GM18526 (cell line): ENCODE results near the gene RNF225.

ENCODE experiments used
- POLR2A ChIP-seq: IDR thresholded peaks from 3 replicates; pipeline ENCODE4 v1.6.1; 2011; ENCODE audit not compliant: insufficient read length; ENCODE audit errors: extremely low read depth

RNF225 gene

GRCh38 chr19:58355908-58356765, 39.3 kb upstream of the RNF225 start:
- TF ChIP-seq POLR2A, result peak; percentile 7

DNA sequence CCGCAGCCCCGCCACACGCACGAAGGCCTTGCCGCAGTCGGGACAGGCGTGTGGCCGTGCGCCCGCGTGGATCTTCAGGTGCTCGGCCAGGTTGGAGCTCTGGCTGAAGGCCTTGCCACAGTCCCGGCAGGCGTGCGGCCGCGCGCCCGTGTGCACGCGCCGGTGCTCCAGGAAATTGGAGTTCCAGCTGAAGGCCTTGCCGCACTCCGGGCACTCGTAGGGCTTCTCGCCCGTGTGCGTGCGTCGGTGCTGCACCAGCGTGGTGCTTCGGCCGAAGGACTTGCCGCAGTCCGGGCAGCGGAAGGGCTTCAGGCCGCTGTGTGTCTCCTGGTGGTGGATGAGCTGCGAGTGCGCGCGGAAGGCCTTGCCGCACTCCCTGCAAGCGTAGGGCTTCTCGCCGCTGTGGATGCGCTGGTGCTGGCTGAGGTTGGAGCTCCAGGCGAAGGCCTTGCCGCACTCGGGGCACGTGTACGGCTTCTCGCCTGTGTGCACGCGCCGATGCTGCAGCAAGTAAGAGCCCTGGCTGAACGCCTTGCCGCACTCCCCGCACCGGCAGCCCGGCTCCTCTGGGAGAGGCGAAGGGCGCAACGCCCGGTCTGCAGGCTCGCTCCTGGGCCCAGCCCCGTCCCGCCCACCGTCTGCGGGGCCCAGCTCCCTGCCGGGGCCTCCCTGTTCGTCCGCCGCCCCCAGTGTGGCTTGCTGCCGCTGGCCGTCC, 38.5 kb upstream of the RNF225 start:
- no peak for TF ChIP-seq POLR2A

- no peak for TF ChIP-seq POLR2A
Measured at GRCh38 chr19:58357481-58358145, 37.8 kb upstream of the RNF225 start.

DNA sequence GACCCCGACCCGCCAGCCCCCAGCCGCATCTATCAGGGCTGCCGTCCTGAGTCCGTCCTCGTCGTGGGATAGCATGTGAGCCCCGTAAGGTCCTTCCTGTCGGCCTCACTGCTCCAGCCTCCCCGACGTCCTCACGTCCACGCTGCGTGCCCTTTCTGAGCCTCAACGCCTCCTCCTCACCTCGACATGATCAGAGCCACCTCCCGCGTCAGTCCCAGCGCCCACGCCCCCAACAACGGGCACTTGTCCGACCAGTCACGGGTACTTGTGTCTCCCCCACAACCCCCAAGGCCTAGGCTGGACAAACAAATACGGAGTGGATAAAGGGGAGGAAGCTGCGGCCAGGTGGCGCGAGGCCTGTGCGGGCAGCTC, 33.6 kb upstream of the RNF225 start:
- TF ChIP-seq POLR2A, result peak; percentile 12

DNA sequence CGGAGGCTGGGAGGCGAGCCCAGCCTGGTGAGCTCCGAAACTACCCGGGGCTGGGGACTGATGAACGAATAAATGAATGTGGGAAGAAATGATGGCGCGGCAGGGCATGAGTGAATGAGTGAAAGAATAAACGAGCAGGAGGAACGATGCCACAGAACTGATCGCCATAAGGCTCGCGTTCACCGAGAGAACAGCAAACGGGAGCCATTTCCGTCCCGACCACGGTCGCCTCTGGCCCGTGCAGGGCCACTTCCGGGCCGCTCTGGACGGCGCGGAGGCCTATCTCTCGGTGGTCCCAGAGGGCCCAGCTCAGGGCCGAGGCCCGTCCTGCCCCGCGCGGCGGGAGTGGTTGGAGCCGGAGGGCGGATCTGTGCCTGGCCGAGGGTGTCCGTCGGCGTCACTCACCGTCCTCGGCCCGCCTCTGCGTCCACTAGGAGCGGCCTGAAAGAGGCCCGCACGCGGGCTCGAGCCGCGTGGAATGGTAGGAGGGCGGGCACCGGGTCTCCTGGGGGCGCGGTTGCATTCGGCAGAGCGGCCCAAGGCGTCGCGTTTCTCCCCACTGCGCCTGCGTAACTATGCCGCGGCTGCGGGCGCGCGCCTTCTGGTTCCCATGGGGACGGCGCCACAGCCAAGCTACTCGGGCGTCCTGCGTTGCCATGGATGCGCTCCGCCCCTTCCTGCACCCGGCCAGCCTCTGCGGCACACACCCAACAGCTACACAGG, 33.0 kb upstream of the RNF225 start, which contains the start of gene ZNF497:
Gene ZNF497, minus strand, starts transcription at position 480 of the 723 bp plus-strand sequence. CDS start 5,116 bp downstream, outside the sequence.
- TF ChIP-seq POLR2A, result peak; percentile 51

- no peak for TF ChIP-seq POLR2A
Measured at GRCh38 chr19:58364146-58364545, 31.3 kb upstream of the RNF225 start.

- no peak for TF ChIP-seq POLR2A
Measured at GRCh38 chr19:58366585-58367430, 28.6 kb upstream of the RNF225 start.

- no peak for TF ChIP-seq POLR2A
Measured at GRCh38 chr19:58367698-58368454, 27.6 kb upstream of the RNF225 start.

DNA sequence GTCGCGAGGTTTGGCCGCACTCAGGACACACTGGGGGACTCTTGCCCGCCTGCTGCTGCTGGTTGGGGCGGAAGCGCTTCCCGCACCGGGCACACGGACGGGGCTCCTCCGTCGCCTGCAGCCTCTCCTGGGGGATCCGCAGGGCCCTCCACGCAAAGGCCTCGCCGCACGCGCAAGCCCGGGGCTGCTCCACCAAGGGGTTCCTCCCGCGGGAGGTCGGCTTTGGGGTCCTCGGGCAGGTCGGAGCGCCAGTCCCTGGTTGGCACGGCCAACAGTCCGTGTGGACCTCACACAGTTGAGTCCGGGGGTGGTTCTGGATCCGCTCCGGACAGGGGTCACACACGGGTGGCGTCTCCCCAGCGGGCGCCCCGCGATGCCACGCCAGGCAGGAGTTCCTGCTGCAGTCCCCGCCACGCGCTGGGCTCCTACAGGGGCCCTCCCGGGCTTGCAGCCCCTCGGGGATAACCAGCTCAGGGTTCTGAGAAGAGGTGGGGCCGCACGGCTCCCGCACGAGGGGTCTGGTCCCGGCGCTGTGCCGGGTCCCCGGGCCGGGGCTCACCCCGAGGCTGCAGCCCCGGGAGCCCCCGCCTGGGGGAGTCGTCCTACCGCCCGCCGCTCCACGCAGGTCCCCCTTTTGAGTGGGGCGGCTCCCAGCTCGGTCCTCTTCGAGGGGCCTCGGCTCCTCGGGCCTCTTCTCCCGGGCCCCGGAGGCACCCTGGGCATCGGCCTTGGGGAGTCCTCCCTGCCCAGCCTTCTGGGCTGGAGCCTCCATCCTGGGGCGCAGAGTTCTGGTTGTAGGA, 26.7 kb upstream of the RNF225 start:
- TF ChIP-seq POLR2A, result no peak

DNA sequence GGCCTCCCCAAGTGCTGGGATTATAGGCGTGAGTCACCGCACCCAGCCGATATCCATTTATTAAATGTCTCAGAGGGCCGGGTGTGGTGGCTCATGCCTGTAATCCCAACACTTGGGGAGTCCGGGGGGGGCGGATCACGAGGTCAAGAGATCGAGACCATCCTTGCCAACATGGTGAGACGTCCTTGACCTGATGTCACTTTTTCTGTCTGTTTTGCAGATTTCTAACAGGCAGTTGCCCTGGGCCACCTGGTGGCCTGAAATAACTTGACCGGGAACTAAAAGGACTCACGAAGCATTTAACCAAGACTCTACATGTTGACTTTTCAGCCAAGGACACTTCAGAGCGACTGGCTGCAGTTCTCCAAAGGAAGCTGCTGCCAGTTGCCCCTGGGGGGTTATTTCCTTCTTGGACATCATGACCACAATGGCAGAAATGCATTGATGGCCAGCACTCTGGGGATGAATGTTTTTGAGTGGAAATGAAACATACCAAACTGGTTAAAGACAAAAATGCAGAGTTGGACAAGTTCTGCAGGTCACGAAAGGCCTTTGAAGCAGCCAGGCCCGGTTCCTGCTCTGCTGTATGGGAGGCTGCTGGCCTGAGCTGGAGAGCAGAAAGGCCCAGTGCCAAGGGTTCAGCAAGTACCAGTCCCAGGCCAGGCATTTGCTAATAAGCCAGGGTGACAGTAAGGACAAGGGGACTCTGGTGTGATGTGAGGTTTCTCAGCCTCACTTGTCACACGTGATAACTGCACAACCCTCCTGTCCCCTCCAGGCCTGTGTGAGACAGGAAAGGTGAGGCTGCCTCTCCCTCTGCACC, 22.9 kb upstream of the RNF225 start:
- no peak for TF ChIP-seq POLR2A

- no peak for TF ChIP-seq POLR2A
Measured at GRCh38 chr19:58374200-58374599, 21.3 kb upstream of the RNF225 start.

GRCh38 chr19:58379246-58379645, 16.2 kb upstream of the RNF225 start:
- no peak for TF ChIP-seq POLR2A
